H9 (cell line): ENCODE results near the gene GABRD. TPM values are rescaled to one million over a fixed set of nuclear protein-coding genes. Genes with fewer than 3 reads are reported as not detected.

ENCODE experiments used
- DNase-seq: peaks from one replicate; pipeline ENCODE4 v3.0.0-alpha.2; 2017
- H2AFZ ChIP-seq: one replicate; pipeline ENCODE4 v1.6.1; 2013; ENCODE audit warnings: mild to moderate bottlenecking, low read length, control low read depth, moderate library complexity
- H2AK5ac ChIP-seq: 2 replicates; pipeline ENCODE4 v1.6.1; 2013; ENCODE audit warnings: low read length, control low read depth, mixed read lengths; ENCODE audit not compliant: insufficient read length
- H2BK120ac ChIP-seq: one replicate; pipeline ENCODE4 v1.6.1; 2013; ENCODE audit warnings: low read depth, mild to moderate bottlenecking, low read length, control low read depth, inconsistent platforms; ENCODE audit not compliant: poor library complexity, severe bottlenecking
- H2BK12ac ChIP-seq: 2 replicates; pipeline ENCODE4 v1.6.1; 2013; ENCODE audit warnings: low read length, control low read depth, mixed read lengths, low read depth; ENCODE audit not compliant: insufficient read length
- H2BK15ac ChIP-seq: 2 replicates; pipeline ENCODE4 v1.6.1; 2013; ENCODE audit warnings: low read depth, low read length, control low read depth
- H2BK20ac ChIP-seq: one replicate; pipeline ENCODE4 v1.6.1; 2013; ENCODE audit warnings: low read depth, mild to moderate bottlenecking, low read length, control low read depth, inconsistent platforms; ENCODE audit not compliant: poor library complexity, severe bottlenecking
- H2BK5ac ChIP-seq: 2 replicates; pipeline ENCODE4 v1.6.1; 2013; ENCODE audit warnings: low read length, control low read depth, mixed read lengths; ENCODE audit not compliant: insufficient read length
- H3K14ac ChIP-seq: 2 replicates; pipeline ENCODE4 v1.6.1; 2013; ENCODE audit warnings: low read length, control low read depth; ENCODE audit not compliant: insufficient read depth
- H3K18ac ChIP-seq: 2 replicates; pipeline ENCODE4 v1.6.1; 2013; ENCODE audit warnings: low read depth, mild to moderate bottlenecking, mixed read lengths, low read length, control low read depth; ENCODE audit not compliant: insufficient read length
- H3K23ac ChIP-seq: 2 replicates; pipeline ENCODE4 v1.6.1; 2013; ENCODE audit warnings: low read length, control low read depth, mixed read lengths, low read depth; ENCODE audit not compliant: insufficient read length
- H3K23me2 ChIP-seq: 2 replicates; pipeline ENCODE4 v1.6.1; 2013; ENCODE audit warnings: low read depth, mild to moderate bottlenecking, mixed read lengths, low read length, control low read depth; ENCODE audit not compliant: insufficient read length, poor library complexity, severe bottlenecking
- H3K27ac ChIP-seq: 2 replicates; pipeline ENCODE4 v1.5.1; 2013; ENCODE audit warnings: low read length, control low read depth, mixed read lengths, low read depth; ENCODE audit not compliant: insufficient read length
- H3K27me3 ChIP-seq: 2 replicates; pipeline ENCODE4 v1.6.1; 2013; ENCODE audit warnings: low read length, control low read depth, inconsistent platforms; ENCODE audit not compliant: insufficient read depth
- H3K4ac ChIP-seq: 2 replicates; pipeline ENCODE4 v1.6.1; 2013; ENCODE audit warnings: low read depth, mild to moderate bottlenecking, control low read depth, inconsistent platforms, low read length, moderate library complexity
- H3K4me1 ChIP-seq: 2 replicates; pipeline ENCODE4 v1.6.1; 2013; ENCODE audit warnings: low read length, control low read depth, inconsistent platforms; ENCODE audit not compliant: insufficient read depth
- H3K4me2 ChIP-seq: 2 replicates; pipeline ENCODE4 v1.6.1; 2013; ENCODE audit warnings: low read length, control low read depth, mixed read lengths; ENCODE audit not compliant: insufficient read length, insufficient read depth
- H3K56ac ChIP-seq: 2 replicates; pipeline ENCODE4 v1.6.1; 2013; ENCODE audit warnings: low read depth, mild to moderate bottlenecking, mixed read lengths, low read length, control low read depth; ENCODE audit not compliant: insufficient read length
- H3K79me1 ChIP-seq: 2 replicates; pipeline ENCODE4 v1.6.1; 2013; ENCODE audit warnings: low read depth, mild to moderate bottlenecking, moderate library complexity, low read length, control low read depth, inconsistent platforms; ENCODE audit not compliant: insufficient read depth, poor library complexity, severe bottlenecking
- H3K79me2 ChIP-seq: 2 replicates; pipeline ENCODE4 v1.6.1; 2013; ENCODE audit warnings: low read length, control low read depth, inconsistent platforms; ENCODE audit not compliant: insufficient read depth
- H3K9ac ChIP-seq: 2 replicates; pipeline ENCODE4 v1.6.1; 2013; ENCODE audit warnings: low read length, control low read depth, mixed read lengths; ENCODE audit not compliant: insufficient read length; ENCODE audit errors: extremely low read depth
- H3K9me3 ChIP-seq: one replicate; pipeline ENCODE4 v1.6.1; 2013; ENCODE audit warnings: low read depth, low read length, inconsistent platforms; ENCODE audit not compliant: control insufficient read depth
- H3T11ph ChIP-seq: one replicate; pipeline ENCODE4 v1.6.1; 2013; ENCODE audit warnings: mild to moderate bottlenecking, low read length, control low read depth, inconsistent platforms
- H4K20me1 ChIP-seq: one replicate; pipeline ENCODE4 v1.6.1; 2013; ENCODE audit not compliant: control insufficient read depth, insufficient read length, insufficient read depth
- H4K5ac ChIP-seq: 2 replicates; pipeline ENCODE4 v1.6.1; 2013; ENCODE audit warnings: low read depth, mild to moderate bottlenecking, mixed read lengths, low read length, control low read depth; ENCODE audit not compliant: insufficient read length
- H4K8ac ChIP-seq: replicated peaks from 2 replicates; pipeline ENCODE4 v1.6.1; 2013; ENCODE audit warnings: low read length, control low read depth, mixed read lengths, low read depth; ENCODE audit not compliant: insufficient read length
- H4K91ac ChIP-seq: 2 replicates; pipeline ENCODE4 v1.6.1; 2013; ENCODE audit warnings: low read depth, mild to moderate bottlenecking, moderate library complexity, mixed read lengths, low read length, control low read depth; ENCODE audit not compliant: insufficient read length
- H3K27ac Mint-ChIP-seq, 3 experiments: 2 replicates in 2 of 3; 3 replicates in 1 of 3; pipeline ENCODE4 v1.8.0; 2020 to 2021; ENCODE audit warnings: mixed read lengths in 3 of 3, mild to moderate bottlenecking in 1 of 3, moderate library complexity in 1 of 3
- H3K27me3 Mint-ChIP-seq: 2 replicates; pipeline ENCODE4 v1.8.0; 2021; ENCODE audit warnings: low read depth, mild to moderate bottlenecking, moderate library complexity, mixed read lengths
- H3K36me3 Mint-ChIP-seq, 3 experiments: 2 replicates in 2 of 3; 3 replicates in 1 of 3; pipeline ENCODE4 v1.8.0; 2020 to 2021; ENCODE audit warnings: low read depth in 3 of 3, mixed read lengths in 3 of 3; ENCODE audit not compliant: insufficient read depth in 1 of 3
- H3K4me1 Mint-ChIP-seq, 2 experiments: 2 replicates each; pipeline ENCODE4 v1.8.0; 2020; ENCODE audit warnings: mixed read lengths in 2 of 2
- H3K4me3 Mint-ChIP-seq, 2 experiments: 2 replicates in 1 of 2; 3 replicates in 1 of 2; pipeline ENCODE4 v1.8.0; 2020 to 2021; ENCODE audit warnings: mild to moderate bottlenecking in 2 of 2, mixed read lengths in 2 of 2, moderate library complexity in 1 of 2
- H3K9me3 Mint-ChIP-seq, 2 experiments: 2 replicates in 1 of 2; 3 replicates in 1 of 2; pipeline ENCODE4 v1.8.0; 2020; ENCODE audit warnings: mild to moderate bottlenecking in 2 of 2, mixed read lengths in 2 of 2, moderate library complexity in 1 of 2
- CTCF ChIP-seq: fragments of 200-600 bp; sonication (generic); conservative IDR thresholded peaks from 3 replicates; pipeline ENCODE4 v1.8.0; 2021; ENCODE audit warnings: antibody characterized with exemption, mild to moderate bottlenecking
- whole genome bisulfite sequencing: extraction: QIAGEN DNeasy Blood & Tissue Kit; methylation state at CpG from one replicate; pipeline ENCODE4 v1.1.7; 2013; ENCODE audit warnings: missing lambda C conversion rate, low lambda C conversion rate, mixed read lengths; ENCODE audit not compliant: insufficient read length; ENCODE audit errors: extremely low coverage; 5-methylcytosine and 5-hydroxymethylcytosine counted together
- total RNA-seq: library from RNA; stranded (reverse); gene quantifications from 2 replicates; pipeline ENCODE4 v1.2.1, GENCODE V29; 2021

Gene GABRD
- total RNA-seq, 1 experiment from 2014 or later, result 0.59 TPM

GRCh38 chr1:1975535-1975934 is 43.6 kb upstream of the GABRD start:
- H3K4me1 ChIP-seq, result no peaks in the 10 kb centered on the region
- Mint-ChIP-seq H3K9me3 (peaks cover 23 to 29% of the 10 kb centered on the region in 2 experiments), H3K27me3 (peaks cover 5% of the 10 kb centered on the region), H3K36me3 (peaks cover 0 to 11% (median 0%) of the 10 kb centered on the region in 3 experiments; a peak in 4 of 7 replicates), H3K4me1 (peaks cover 0 to 12% of the 10 kb centered on the region in 2 experiments; a peak in 3 of 4 replicates), H3K27ac (no peak overlapping the region; a peak in 1 of 7 replicates), H3K4me3 (no peak overlapping the region)
- DNase-seq, result no peak
- no peak overlapping the region for H2BK12ac ChIP-seq
- H3K9me3 ChIP-seq, result no peaks in the 10 kb centered on the region
- no peak overlapping the region for H3K9ac ChIP-seq
- H3K4me2 ChIP-seq, result no peak overlapping the region
- H4K8ac ChIP-seq, result no peak overlapping the region
- no peak overlapping the region for H4K5ac ChIP-seq
- no peak overlapping the region for H2BK120ac ChIP-seq
- no peak overlapping the region for H3K18ac ChIP-seq
- H2BK5ac ChIP-seq, result no peak overlapping the region
- no peak overlapping the region for H3K4ac ChIP-seq
- H3K79me2 ChIP-seq, result no peaks in the 10 kb centered on the region
- no peak overlapping the region for H2AK5ac ChIP-seq
- WGBS, result no CpG with 5 or more reads among the region's 14 CpGs
- H3K27me3 ChIP-seq, result no peaks in the 10 kb centered on the region
- H4K20me1 ChIP-seq, result no peaks in the 10 kb centered on the region
- no peak overlapping the region for H4K91ac ChIP-seq
- H3K27ac ChIP-seq, result no peak overlapping the region
- H2BK20ac ChIP-seq, result no peak overlapping the region
- no peak for TF ChIP-seq CTCF
- H3T11ph ChIP-seq, result no peak overlapping the region
- no peak overlapping the region for H3K56ac ChIP-seq
- H3K14ac ChIP-seq, result no peak overlapping the region
- H3K23me2 ChIP-seq, result no peaks in the 10 kb centered on the region
- H3K79me1 ChIP-seq, result no peaks in the 10 kb centered on the region
- no peak overlapping the region for H3K23ac ChIP-seq
- no peak overlapping the region for H2AFZ ChIP-seq
- H2BK15ac ChIP-seq, result no peak overlapping the region
